ENCODE measurements around the gene DAB2IP. TPM values are rescaled to one million over a fixed set of nuclear protein-coding genes. Genes with fewer than 3 reads are reported as not detected.

Gene DAB2IP
- total RNA-seq, 4 donors from 2014 or later = 55.2 to 76.0 (median 60.5) TPM

DNA sequence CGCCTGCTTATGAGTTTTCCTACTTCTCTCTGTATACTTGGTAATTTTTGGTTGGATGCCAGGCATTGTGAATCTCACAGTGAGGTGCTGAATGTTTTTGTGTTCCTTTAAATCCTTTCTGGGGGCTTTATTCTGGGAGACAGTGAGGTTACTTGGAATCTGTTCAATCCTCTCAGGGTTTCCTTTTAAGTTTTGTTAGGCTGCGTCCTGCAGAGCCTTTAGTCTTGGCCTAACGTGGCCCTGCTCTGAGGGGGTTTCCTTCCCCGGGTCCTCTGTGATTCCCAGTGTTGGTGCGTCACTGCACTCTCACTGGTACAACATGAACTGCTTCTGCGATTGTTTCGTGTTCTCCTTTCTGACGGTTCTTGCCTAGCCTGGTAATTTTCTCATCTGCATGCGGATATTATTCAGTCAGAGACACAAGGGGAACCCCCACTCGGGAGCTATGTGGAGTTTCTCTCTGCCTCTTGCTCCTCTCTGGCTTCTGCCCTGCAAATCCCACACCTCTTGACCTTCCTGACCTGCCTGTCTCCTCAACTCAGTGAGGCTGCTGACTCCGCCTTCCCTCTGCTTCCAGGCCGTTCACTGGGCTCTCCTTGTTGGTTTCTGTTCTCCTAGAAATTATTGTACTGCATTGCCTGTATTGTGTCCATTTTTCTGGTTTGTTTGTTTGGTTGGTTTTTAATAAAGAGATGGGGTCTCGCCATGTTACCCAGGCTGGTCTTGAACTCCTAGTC lies 128.1 kb downstream of the DAB2IP start:
- peak overlapping the region in 1 of 4 donors; percentile 48 for H3K27ac ChIP-seq
- H3K4me3 ChIP-seq = no peak overlapping the region
- no peaks in the 10 kb centered on the region for H3K27me3 ChIP-seq
- no peak for DNase-seq
- no peaks in the 10 kb centered on the region for H3K4me1 ChIP-seq
- H3K9me3 ChIP-seq = no peaks in the 10 kb centered on the region
- H3K36me3 ChIP-seq = peaks cover 0 to 94% (median 0%) of the 10 kb centered on the region in 3 donors
- TF ChIP-seq POLR2A (IDR thresholded peaks at IDR 0.05) = no peak
- TF ChIP-seq, protein P1, sequence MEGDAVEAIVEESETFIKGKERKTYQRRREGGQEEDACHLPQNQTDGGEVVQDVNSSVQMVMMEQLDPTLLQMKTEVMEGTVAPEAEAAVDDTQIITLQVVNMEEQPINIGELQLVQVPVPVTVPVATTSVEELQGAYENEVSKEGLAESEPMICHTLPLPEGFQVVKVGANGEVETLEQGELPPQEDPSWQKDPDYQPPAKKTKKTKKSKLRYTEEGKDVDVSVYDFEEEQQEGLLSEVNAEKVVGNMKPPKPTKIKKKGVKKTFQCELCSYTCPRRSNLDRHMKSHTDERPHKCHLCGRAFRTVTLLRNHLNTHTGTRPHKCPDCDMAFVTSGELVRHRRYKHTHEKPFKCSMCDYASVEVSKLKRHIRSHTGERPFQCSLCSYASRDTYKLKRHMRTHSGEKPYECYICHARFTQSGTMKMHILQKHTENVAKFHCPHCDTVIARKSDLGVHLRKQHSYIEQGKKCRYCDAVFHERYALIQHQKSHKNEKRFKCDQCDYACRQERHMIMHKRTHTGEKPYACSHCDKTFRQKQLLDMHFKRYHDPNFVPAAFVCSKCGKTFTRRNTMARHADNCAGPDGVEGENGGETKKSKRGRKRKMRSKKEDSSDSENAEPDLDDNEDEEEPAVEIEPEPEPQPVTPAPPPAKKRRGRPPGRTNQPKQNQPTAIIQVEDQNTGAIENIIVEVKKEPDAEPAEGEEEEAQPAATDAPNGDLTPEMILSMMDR (IDR thresholded peaks at IDR 0.05) = no peak

DNA sequence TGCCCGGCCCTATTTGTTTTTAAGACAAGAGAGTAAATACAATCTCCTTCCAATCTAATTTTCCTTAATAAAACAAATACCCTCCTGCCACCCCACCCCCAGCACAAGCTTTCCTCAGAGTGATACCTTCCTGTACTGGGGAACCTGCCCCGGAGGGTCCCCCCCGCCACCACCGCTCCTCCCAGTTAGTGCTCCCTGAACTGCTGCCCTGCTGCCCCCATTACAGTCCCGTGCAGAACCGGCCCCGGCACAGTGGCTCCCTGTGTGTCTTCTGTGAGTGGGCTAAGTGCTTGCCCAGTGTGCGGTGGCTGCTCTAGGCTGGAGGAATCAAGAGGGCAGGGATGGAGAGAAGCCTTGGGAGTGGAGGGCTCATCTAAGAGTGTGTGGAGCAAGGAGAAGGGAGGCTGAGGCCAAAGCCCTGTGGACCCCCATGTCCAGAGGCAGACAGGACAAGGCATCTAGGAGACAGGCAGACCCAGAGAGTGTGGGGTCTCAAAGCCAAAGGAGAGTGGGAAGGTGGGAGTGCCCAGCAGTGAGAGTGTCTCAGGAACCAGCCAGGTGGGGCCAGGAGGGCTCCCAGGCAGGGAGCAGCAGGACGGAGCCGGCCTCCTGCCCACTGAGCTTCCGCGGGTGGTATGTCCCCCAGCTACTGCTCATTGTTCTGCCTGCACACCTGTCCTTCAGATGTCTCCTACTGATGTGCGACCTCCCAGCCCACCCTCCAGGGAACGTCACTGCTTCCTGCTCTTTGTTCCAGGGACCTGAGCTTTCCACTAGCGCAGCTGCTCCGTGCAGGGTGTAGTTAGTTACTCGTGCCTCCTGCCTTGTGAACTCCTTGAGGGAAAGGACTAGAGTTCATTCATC lies 129.0 kb downstream of the DAB2IP start:
- H3K4me3 ChIP-seq = no peak overlapping the region
- TF ChIP-seq, protein P1 (IDR thresholded peaks at IDR 0.05) = no peak
- no peak for TF ChIP-seq POLR2A (IDR thresholded peaks at IDR 0.05)
- no peaks in the 10 kb centered on the region for H3K27me3 ChIP-seq
- H3K9me3 ChIP-seq = no peaks in the 10 kb centered on the region
- no peak overlapping the region for H3K27ac ChIP-seq
- peak in 1 of 3 donors; percentile 29 for DNase-seq
- H3K36me3 ChIP-seq = peaks cover 0 to 94% (median 0%) of the 10 kb centered on the region in 3 donors
- H3K4me1 ChIP-seq = no peaks in the 10 kb centered on the region

DNA sequence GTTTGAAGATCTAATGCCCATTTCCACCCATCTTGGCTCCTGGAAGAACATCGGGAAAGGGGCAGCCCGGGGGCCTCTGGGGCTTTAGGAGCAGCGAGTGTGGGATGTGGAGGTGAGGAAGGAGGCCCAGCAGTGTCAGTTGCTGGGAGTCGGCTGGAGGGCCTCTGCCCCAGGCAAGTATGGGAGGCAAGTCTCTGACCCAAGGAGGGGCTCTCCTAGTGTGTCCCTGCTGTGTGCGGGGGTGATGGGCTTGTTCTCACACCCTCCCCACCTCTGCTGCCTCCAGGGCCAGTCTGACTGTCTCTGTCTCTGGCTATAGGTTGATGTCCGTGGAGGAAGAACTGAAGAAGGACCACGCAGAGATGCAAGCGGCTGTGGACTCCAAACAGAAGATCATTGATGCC lies 129.7 kb downstream of the DAB2IP start:
- Histone ChIP-seq H3K36me3 (peaks cover 0 to 86% (median 0%) of the 10 kb centered on the region in 3 donors), H3K27me3 (no peaks in the 10 kb centered on the region), H3K4me1 (no peaks in the 10 kb centered on the region), H3K9me3 (no peaks in the 10 kb centered on the region), H3K27ac (no peak overlapping the region), H3K4me3 (no peak overlapping the region)
- DNase-seq = peak in 1 of 3 donors; percentile 42
- TF ChIP-seq, protein P1 (IDR thresholded peaks at IDR 0.05) = no peak
- no peak for TF ChIP-seq POLR2A (IDR thresholded peaks at IDR 0.05)

DNA sequence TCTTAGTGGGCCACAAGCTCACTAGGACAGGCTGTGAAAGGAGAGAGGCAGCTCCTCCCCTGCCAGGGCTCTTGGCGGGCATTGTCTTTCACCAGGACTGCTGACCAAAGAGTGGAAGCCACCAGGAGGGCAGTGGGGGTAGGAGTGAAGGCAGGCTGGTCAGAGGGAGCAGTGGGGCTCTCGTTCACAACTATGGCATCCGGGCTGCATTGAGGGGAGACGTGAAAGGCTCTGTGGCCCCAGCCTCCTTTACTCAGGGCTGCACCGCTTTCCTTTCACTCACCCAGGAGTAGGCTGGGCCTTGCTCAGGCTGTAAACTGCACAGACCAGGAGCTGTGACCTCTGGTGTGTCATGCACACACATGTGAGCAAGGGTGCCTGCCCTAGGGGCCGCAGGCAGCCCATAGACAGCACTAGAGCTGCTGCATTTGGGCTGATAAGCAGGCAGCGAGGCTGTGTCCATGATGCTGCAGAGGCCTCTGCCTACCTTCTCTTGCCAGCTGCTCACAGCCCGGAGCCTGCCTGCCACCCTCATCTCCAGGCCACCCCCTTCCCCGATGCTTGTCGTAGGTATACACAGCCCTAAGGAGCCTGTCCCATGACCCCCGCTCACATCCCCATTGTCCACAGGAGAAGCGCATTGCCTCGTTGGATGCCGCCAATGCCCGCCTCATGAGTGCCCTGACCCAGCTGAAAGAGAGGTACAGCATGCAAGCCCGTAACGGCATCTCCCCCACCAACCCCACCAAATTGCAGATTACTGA lies 130.4 kb downstream of the DAB2IP start:
- Histone ChIP-seq H3K27me3 (no peaks in the 10 kb centered on the region), H3K4me1 (no peaks in the 10 kb centered on the region), H3K9me3 (no peaks in the 10 kb centered on the region), H3K27ac (no peak overlapping the region), H3K4me3 (no peak overlapping the region), H3K36me3 (peaks cover 0 to 79% (median 0%) of the 10 kb centered on the region in 3 donors)
- TF ChIP-seq, protein P1 (IDR thresholded peaks at IDR 0.05) = no peak
- TF ChIP-seq POLR2A (IDR thresholded peaks at IDR 0.05) = no peak
- DNase-seq = peak in 2 of 3 donors; percentile 11 to 37

DNA sequence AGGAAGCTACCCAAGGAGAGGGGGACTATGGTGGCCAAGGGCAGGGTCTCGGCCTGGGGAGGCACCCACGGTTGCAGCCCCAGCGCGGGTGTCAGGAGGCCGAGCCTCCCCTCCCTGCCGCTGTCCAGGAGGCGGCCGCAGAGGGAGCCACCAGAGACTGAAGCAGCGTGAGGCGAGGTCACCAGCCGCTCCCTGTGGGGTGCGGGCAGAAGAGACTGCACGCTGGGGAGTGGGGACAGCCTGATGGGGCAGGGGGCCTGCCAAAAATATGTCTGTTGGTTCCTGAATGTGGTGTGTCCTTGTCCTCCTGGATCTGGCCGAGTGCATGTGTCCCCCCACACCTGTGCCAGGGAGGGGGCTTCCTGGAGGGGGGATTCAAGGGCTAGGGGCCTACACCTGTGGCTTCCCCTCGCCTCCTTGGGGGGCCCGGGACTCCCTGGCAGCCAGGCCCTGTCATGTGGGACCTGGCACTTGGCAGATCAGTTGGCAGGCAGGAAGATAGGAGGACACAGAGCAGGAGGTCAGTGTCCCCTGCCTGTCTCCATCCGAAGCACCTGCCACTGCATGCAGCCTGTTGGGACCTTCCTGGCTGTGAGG lies 131.2 kb downstream of the DAB2IP start:
- peak in 2 of 3 donors; percentile 4 to 44 for DNase-seq
- Histone ChIP-seq H3K9me3 (no peaks in the 10 kb centered on the region), H3K27ac (no peak overlapping the region), H3K4me3 (no peak overlapping the region), H3K36me3 (peaks cover 0 to 72% (median 0%) of the 10 kb centered on the region in 3 donors), H3K27me3 (no peaks in the 10 kb centered on the region), H3K4me1 (no peaks in the 10 kb centered on the region)
- no peak for TF ChIP-seq POLR2A (IDR thresholded peaks at IDR 0.05)
- TF ChIP-seq, protein P1 (IDR thresholded peaks at IDR 0.05) = no peak
